K562 (cell line): ENCODE data around the gene IL15RA. TPM values are rescaled to one million over a fixed set of nuclear protein-coding genes. Genes with fewer than 3 reads are reported as not detected.

ENCODE experiments used
- CBFA2T3 ChIP-seq: fragments of 450-650 bp; IDR thresholded peaks from 2 replicates; pipeline ENCODE4 v1.6.1; 2017
- CCAR2 ChIP-seq: fragments of 200-400 bp; formaldehyde crosslinking; IDR thresholded peaks from 2 replicates; pipeline ENCODE4 v1.6.1; 2017; ENCODE audit warnings: mild to moderate bottlenecking, low read depth, low read length
- CHCHD3 ChIP-seq: fragments of 250-450 bp; sonication (Bioruptor Pico); IDR thresholded peaks from 2 replicates; pipeline ENCODE4 v2.1.2; 2022; ENCODE audit warnings: mild to moderate bottlenecking
- EP300 ChIP-seq: IDR thresholded peaks from 2 replicates; pipeline ENCODE4 v1.6.1; 2012; ENCODE audit warnings: low read length, improper control_type of control experiment
- ERF ChIP-seq: fragments of 450-650 bp; formaldehyde crosslinking; IDR thresholded peaks from 2 replicates; pipeline ENCODE4 v1.4.0; 2020; ENCODE audit warnings: mild to moderate bottlenecking, mixed read lengths
- FOXK2 ChIP-seq, 2 experiments: fragments of 450-650 bp; IDR thresholded peaks in 1 of 2; conservative IDR thresholded peaks in 1 of 2; 2 replicates each; pipeline ENCODE4 v1.6.1; 2016; ENCODE audit warnings: low read depth in 2 of 2, mild to moderate bottlenecking in 1 of 2
- GATA2 ChIP-seq: sonication (generic); formaldehyde crosslinking; IDR thresholded peaks from 2 replicates; pipeline ENCODE4 v1.4.0; 2020; ENCODE audit warnings: mild to moderate bottlenecking, missing genetic modification reagents
- GATAD2A ChIP-seq: fragments of 450-650 bp; IDR thresholded peaks from 2 replicates; pipeline ENCODE4 v1.6.1; 2017
- GMEB1 ChIP-seq: fragments of 250-450 bp; sonication (Bioruptor Pico); IDR thresholded peaks from 2 replicates; pipeline ENCODE4 v1.4.0; 2020; ENCODE audit warnings: mild to moderate bottlenecking
- HIVEP1 ChIP-seq: fragments of 250-450 bp; sonication (Bioruptor Pico); IDR thresholded peaks from 2 replicates; pipeline ENCODE4 v1.4.0; 2020; ENCODE audit warnings: mild to moderate bottlenecking
- MYC ChIP-seq, 2 experiments: fragments of 250-450 bp in 1 of 2; sonication (Bioruptor Pico) in 1 of 2; IDR thresholded peaks; 2 replicates each; pipeline versions ENCODE4 v1.5.1 to v1.6.1; 2012 to 2021; ENCODE audit warnings: low read depth in 2 of 2, borderline replicate concordance in 1 of 2, improper control_type of control experiment in 1 of 2, low read length in 1 of 2, mild to moderate bottlenecking in 1 of 2, moderate library complexity in 1 of 2
- NUFIP1 ChIP-seq: fragments of 450-650 bp; IDR thresholded peaks from 2 replicates; pipeline ENCODE4 v1.6.1; 2018; ENCODE audit not compliant: partially characterized antibody
- POLR2AphosphoS2 ChIP-seq: IDR thresholded peaks from 2 replicates; pipeline ENCODE4 v1.6.1; 2012; ENCODE audit warnings: low read length, improper control_type of control experiment
- RAD51 ChIP-seq: fragments of 450-650 bp; IDR thresholded peaks from 2 replicates; pipeline ENCODE4 v1.7.1; 2016; ENCODE audit warnings: low read depth, mild to moderate bottlenecking, borderline replicate concordance
- RBM14 ChIP-seq: fragments of 200-400 bp; formaldehyde crosslinking; IDR thresholded peaks from 2 replicates; pipeline ENCODE4 v1.6.1; 2018; ENCODE audit warnings: low read depth, mild to moderate bottlenecking, low read length, moderate library complexity, borderline replicate concordance; ENCODE audit not compliant: insufficient read depth
- TAF7 ChIP-seq: fragments of 450-650 bp; IDR thresholded peaks from 2 replicates; pipeline ENCODE4 v1.6.1; 2016; ENCODE audit warnings: missing genetic modification characterization, missing compliant biosample characterization
- ZBTB8A ChIP-seq: fragments of 450-650 bp; IDR thresholded peaks from 2 replicates; pipeline ENCODE4 v1.6.1; 2018; ENCODE audit warnings: mild to moderate bottlenecking, moderate library complexity; ENCODE audit not compliant: partially characterized antibody
- ZFP1 ChIP-seq: fragments of 450-650 bp; formaldehyde crosslinking; IDR thresholded peaks from 2 replicates; pipeline ENCODE4 v1.4.0; 2020; ENCODE audit warnings: mild to moderate bottlenecking, mixed read lengths
- ZNF174 ChIP-seq: fragments of 250-450 bp; sonication (Bioruptor Pico); IDR thresholded peaks from 2 replicates; pipeline ENCODE4 v1.4.0; 2020; ENCODE audit warnings: mild to moderate bottlenecking
- ZNF3 ChIP-seq: fragments of 250-450 bp; sonication (Bioruptor Pico); IDR thresholded peaks from 2 replicates; pipeline ENCODE4 v1.5.0; 2021; ENCODE audit warnings: mild to moderate bottlenecking, moderate library complexity
- polyA plus RNA-seq, 8 experiments: library from polyadenylated mRNA; depleted of rRNA in 4 of 8; stranded (reverse) in 5 of 8; unstranded in 3 of 8; fragments of >200 nt; fragmentation: Nextera tagmentation in 2 of 8; fragmentation: Illumina TruSeq in 1 of 8; extraction: Ambion mirVana in 2 of 8; extraction: Trizol in 1 of 8; gene quantifications; 2 replicates each; pipeline versions ENCODE4 v1.2.1 to v1.2.3, GENCODE V29; 2011 to 2014; ENCODE audit warnings: inconsistent platforms in 1 of 8, missing spikeins in 1 of 8
- total RNA-seq, 7 experiments: library from RNA; depleted of rRNA in 6 of 7; stranded (reverse); fragments of >200 nt in 6 of 7; fragmentation: Illumina TruSeq in 2 of 7; extraction: Trizol in 2 of 7; gene quantifications; 2 replicates each; pipeline versions ENCODE4 v1.2.1 to v1.2.3, GENCODE V29; 2011 to 2021; ENCODE audit warnings: low replicate concordance in 1 of 7
- TF ChIP-seq, protein P1 (sequence below): fragments of 150-350 bp; conservative IDR thresholded peaks from 2 replicates; pipeline ENCODE4 v1.6.1; 2014; ENCODE audit warnings: low read length

IL15RA gene
- total and polyA plus RNA-seq, 9 of the 15 experiments (the other 6 are each of a cell fraction or from before 2014, with no cell fraction given): 1.2 to 11.7 (median 8.0) TPM

GRCh38 chr10:6019010-6019782, 41.9 kb upstream of the IL15RA start (continued):
- TF ChIP-seq GMEB1 (CRISPR knock-in tag) (no peak), RAD51 (no peak), FOXK2 (conservative IDR thresholded peaks at IDR 0.05 in 1 of 2, IDR thresholded peaks at IDR 0.05 in 1 of 2; ENCODE audit: low read depth in 2 of 2) (0 out of 4 replicates have a peak, but pooled peaks of 1 of the 2 experiments have one; percentile 38), NUFIP1 (peak; percentile 20), ZNF3 (CRISPR knock-in tag) (no peak), CBFA2T3 (peak; percentile 35; the same call in 1 of the 2 replicates), MYC (IDR thresholded peaks at IDR 0.05; ENCODE audit: low read depth, low read length) (peak; percentile 30; the same call in 1 of the 2 replicates), MYC (CRISPR knock-in tag; IDR thresholded peaks at IDR 0.05; ENCODE audit: borderline replicate concordance, low read depth) (no peak), CHCHD3 (CRISPR knock-in tag) (no peak), RBM14 (no peak), TAF7 (no peak), ZFP1 (CRISPR knock-in tag) (no peak), ZBTB8A (no peak), ERF (CRISPR knock-in tag) (no peak), ZNF174 (CRISPR knock-in tag) (no peak), POLR2AphosphoS2 (no peak), GATA2 (CRISPR knock-in tag) (no peak), CCAR2 (no peak), EP300 (no peak), HIVEP1 (CRISPR knock-in tag) (no peak), GATAD2A (peak; percentile 49; the same call in 1 of the 2 replicates)
- TF ChIP-seq, protein P1, sequence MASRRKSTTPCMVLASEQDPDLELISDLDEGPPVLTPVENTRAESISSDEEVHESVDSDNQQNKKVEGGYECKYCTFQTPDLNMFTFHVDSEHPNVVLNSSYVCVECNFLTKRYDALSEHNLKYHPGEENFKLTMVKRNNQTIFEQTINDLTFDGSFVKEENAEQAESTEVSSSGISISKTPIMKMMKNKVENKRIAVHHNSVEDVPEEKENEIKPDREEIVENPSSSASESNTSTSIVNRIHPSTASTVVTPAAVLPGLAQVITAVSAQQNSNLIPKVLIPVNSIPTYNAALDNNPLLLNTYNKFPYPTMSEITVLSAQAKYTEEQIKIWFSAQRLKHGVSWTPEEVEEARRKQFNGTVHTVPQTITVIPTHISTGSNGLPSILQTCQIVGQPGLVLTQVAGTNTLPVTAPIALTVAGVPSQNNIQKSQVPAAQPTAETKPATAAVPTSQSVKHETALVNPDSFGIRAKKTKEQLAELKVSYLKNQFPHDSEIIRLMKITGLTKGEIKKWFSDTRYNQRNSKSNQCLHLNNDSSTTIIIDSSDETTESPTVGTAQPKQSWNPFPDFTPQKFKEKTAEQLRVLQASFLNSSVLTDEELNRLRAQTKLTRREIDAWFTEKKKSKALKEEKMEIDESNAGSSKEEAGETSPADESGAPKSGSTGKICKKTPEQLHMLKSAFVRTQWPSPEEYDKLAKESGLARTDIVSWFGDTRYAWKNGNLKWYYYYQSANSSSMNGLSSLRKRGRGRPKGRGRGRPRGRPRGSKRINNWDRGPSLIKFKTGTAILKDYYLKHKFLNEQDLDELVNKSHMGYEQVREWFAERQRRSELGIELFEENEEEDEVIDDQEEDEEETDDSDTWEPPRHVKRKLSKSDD: no peak
